ENCODE data around the gene DAPK3. TPM values are rescaled to one million over a fixed set of nuclear protein-coding genes. Genes with fewer than 3 reads are reported as not detected.
"Not testable (repeated sequence)": the region's sequence is repeated elsewhere in the genome, so short reads cannot be mapped to it uniquely, and the experiment has no call there.

Gene DAPK3
- total RNA-seq, 1 experiment from 2014 or later = 25.7 TPM

DNA sequence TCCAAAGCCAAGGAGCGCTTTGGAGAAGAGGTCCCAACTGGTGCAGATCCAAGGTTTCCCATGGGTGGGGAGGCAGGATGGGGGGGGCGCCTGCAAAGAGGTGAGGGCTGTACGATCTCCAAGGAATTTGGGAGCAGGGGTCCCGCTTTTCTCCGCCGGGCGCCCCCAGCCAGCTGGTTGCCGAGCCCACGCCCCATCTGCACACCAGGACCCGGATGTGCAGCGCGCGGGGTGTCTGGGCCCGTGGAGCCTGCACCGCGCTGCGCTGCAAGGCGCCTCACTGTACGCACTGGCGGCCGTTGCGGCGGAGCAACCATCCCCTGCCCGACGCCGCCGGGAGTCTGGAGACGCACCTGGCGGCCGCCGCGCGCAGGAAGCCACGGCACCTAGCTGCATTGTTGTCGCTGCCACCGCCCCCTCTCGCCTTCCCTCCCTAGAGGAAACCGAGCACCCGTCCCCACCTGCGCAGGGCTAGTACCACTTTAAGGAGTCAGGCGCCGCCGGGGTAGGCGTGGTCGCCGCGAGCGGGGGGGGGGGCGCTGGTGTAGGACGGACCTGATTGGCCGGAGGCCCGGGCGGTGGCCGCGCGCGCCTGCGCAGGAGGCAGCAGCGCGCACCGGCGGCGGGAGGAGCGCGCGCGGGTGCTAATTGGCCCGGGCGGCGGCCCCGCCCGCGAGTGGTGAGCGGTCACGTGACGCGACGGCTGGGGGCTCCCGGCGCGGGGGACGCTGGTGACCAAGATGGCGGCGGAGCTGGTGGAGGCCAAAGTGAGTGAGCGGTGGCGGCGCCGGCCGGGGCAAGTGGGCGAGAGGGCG is 36.3 kb upstream of the DAPK3 start, which contains the start of gene PIAS4:
Gene PIAS4, plus strand, starts transcription at position 716 of the 815 bp plus-strand sequence. Its CDS starts 25 bp downstream, at position 741.
- DNase-seq (ENCODE audit: extremely low read depth, low read depth) = peak; percentile 87

DNA sequence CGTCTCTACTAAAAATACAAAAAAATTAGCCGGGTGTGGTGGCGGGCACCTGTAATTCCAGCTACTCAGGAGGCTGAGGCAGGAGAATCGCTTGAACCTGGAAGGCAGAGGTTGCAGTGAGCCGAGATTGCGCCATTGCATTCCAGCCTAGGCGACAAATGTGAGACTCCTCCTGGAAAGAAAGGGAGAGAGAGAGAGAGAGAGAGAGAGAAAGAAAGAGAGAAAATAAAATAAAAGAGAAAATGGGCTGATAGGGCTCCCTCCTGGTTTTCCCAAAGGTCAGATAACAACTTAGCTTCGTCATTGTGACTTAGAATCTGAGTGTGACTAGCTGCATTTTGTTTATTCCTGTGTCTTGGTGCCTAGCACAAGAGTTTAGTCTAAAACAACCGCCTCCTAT is 34.5 kb upstream of the DAPK3 start:
- DNase-seq (ENCODE audit: extremely low read depth, low read depth) = not testable (repeated sequence)

DNA sequence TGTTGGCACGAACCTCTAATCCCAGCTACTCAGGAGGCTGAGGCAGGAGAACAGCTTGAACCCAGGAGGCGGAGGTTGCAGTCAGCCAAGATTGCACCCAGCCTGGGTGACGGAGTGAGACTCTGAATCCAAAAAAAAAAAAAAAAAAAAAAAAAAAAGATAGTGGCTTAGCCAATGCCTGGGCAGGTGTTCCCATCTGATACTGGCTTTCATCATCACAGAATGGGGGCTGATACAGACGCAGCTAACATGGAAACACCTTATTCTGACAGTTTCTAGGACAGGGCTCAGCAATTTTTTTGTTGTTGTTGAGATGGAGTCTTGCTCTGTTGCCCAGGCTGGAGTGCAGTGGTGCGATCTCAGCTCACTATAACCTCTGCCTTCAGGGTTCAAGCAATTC is 29.9 kb upstream of the DAPK3 start:
- DNase-seq (ENCODE audit: extremely low read depth, low read depth) = not testable (repeated sequence)

DNA sequence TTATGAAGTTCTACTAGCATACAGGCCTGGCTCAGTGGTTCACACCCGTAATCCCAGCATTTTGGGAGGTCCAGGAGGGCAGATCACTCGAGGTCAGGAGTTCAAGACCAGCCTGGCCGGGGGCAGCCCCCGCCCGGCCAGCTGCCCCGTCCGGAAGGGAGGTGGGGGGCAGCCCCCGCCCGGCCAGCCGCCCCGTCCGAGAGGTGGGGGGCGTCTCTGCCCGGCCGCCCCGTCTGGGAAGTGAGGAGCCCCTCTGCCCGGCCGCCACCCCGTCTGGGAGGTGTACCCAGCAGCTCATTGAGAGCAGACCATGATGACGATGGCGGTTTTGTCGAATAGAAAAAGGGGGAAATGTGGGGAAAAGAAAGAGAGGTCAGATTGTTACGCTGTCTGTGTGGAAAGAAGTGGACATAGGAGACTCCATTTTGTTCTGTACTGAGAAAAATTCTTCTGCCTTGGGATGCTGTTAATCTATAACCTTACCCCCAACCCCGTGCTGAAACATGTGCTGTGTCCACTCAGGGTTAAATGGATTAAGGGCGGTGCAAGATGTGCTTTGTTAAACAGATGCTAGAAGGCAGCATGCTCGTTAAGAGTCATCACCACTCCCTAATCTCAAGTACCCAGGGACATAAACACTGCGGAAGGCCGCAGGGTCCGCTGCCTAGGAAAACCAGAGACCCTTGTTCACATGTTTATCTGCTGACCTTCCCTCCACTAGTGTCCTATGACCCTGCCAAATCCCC is 27.9 kb upstream of the DAPK3 start:
- DNase-seq (ENCODE audit: extremely low read depth, low read depth) = not testable (repeated sequence)

DNA sequence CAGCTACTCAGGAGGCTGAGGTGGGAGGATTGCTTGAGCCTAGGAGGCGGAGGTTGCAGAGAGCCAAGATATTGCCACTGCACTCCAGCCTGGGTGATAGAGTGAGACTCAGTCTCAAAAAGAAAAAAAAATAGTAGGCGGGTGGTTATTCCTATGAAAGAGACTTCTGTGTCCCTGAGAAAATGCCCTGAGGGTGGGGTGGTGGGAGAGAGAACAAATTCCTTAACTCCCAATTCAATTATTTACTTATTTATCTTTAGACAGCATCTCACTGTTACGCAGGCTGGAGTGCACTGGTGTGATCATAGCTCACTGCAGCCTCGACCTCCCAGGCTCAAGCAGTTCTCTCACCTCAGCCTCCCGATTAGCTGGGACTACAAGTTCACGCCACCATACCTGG is 24.7 kb upstream of the DAPK3 start:
- no peak for DNase-seq (ENCODE audit: extremely low read depth, low read depth)

- DNase-seq (ENCODE audit: extremely low read depth, low read depth) = no peak
Measured at GRCh38 chr19:3990815-3991117, 19.9 kb upstream of the DAPK3 start.

- DNase-seq (ENCODE audit: extremely low read depth, low read depth) = peak; percentile 79
Measured at GRCh38 chr19:3987619-3988371, 16.9 kb upstream of the DAPK3 start.

- DNase-seq (ENCODE audit: extremely low read depth, low read depth) = peak; percentile 77
Measured at GRCh38 chr19:3986260-3987041, 15.6 kb upstream of the DAPK3 start.

DNA sequence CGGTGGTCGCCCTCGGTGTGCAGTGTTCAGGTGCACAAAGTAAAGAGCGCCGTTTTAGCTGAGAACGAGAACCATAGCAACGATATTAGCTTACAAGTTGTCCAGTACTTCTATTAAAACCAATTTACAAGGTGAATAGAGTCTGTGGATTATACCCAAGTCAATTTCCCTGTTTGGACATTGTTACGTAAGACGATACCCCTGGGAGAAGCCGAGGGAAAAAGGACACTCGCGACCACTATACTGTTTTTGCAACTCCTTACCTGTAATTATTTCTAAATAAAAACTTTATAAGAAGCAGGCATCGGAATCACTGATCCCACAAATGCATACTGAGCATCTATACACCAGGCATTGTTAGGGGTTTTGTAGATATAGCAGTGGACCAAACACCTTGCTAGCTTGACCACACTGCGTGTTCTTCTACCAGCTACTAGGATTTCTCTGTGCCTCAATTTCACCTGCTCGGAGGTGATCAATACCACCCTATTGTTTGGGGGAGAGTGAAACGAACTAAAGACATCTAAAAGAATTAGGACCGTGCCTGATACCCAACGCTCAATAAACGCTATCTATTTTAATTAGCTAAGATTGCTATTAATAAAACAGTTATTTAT is 14.9 kb upstream of the DAPK3 start:
- DNase-seq (ENCODE audit: extremely low read depth, low read depth) = no peak

DNA sequence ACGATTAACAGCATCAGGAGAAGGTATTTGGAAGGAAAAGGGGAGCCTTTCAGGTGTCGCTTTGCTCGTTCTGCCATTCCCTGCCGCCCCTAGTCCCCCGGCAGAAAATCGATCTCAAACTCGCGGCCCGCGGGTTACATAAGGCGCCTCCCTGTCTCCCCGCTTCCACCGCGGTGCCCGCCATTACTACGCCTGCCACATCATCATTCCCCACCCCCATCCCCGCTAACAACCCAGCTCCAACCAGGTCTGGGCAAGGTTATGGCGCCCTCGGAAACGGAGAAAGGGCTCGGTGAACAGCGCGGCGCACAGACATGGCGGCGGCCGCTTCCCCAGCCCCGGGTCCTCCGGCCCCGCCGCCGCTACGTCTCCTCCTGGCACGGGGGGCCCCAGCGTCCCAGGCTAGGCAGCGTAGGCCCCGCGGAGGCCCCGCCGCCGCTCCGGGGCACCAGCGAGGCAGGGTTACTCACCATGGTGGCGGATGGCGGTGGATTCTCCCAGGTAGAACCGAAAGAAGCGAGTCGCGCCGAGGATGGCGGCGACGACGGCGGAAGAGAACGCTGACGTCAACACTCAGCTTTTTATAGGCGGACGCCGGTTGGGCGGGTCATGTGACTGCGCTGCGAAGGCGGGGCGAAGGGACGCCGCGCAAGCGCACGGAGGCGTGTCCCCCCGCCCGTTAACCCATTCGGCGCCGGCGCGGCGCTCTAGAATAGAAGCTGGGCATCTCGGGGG is 14.2 kb upstream of the DAPK3 start, which contains the start of gene EEF2:
Gene EEF2, minus strand, starts transcription at position 556 of the 735 bp plus-strand sequence. Its CDS starts 83 bp downstream, at position 473.
- DNase-seq (ENCODE audit: extremely low read depth, low read depth) = peak; percentile 76

DNA sequence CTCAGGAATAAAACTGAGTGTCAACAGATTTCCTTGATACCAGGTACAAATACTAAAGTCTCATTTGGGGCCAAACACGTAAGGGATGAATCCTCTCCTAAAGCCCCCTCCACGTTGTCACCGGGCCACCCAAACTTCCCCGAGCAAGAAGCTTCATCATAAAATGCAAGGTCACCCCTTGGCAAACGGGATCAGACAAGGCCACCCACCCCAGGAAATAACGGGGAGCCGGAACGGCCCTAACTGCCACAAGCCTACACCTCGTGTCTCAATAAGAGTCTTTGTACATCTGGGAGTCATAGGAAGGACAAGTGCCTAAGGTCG is 13.6 kb upstream of the DAPK3 start:
- DNase-seq (ENCODE audit: extremely low read depth, low read depth) = no peak

DNA sequence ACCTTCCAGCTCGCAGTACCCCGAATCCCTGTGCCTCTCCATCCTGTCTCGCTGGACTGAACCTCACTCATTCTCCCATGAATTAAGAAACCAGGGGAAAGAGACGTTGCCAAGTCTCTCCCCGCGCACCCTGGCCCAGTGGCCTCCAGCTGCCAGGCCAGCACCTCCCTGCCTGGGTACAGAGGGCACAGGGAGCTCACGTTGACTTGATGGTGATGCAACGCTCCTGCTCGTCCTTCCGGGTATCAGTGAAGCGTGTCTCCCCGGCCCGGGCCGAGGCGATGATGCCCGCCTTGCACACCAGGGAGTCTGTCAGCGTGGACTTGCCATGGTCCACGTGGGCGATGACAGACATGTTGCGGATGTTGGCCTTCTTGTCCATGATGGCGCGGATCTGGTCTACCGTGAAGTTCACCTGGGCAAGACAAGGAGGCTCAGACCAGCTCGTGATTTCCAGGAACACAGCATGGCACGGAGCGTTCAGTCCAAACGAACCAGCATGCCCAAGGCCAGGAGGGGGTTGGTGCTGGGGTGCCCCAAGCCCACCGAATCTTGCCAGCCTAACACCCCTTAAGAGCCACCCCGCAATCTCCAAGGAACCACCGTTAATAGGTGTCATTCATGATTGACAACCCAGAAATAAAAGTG is 13.2 kb upstream of the DAPK3 start:
- no peak for DNase-seq (ENCODE audit: extremely low read depth, low read depth)

DNA sequence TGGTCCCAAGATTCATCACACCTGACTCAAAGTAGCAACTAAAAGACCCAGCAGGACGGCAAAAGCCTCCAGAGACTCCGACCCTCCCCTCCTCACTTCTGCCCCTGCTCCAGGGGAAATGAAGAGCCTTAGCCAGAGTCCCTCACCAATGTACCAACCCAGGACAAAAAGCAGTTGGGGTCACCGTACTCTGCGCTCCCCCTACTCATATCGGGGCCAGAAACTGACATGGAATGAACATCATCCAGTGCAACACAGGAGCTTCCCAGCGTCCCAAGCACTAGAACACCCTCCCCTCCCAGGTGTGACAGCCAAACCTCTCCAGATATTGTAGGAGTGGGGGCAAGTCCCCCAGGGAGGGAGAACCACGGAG is 12.6 kb upstream of the DAPK3 start:
- no peak for DNase-seq (ENCODE audit: extremely low read depth, low read depth)

DNA sequence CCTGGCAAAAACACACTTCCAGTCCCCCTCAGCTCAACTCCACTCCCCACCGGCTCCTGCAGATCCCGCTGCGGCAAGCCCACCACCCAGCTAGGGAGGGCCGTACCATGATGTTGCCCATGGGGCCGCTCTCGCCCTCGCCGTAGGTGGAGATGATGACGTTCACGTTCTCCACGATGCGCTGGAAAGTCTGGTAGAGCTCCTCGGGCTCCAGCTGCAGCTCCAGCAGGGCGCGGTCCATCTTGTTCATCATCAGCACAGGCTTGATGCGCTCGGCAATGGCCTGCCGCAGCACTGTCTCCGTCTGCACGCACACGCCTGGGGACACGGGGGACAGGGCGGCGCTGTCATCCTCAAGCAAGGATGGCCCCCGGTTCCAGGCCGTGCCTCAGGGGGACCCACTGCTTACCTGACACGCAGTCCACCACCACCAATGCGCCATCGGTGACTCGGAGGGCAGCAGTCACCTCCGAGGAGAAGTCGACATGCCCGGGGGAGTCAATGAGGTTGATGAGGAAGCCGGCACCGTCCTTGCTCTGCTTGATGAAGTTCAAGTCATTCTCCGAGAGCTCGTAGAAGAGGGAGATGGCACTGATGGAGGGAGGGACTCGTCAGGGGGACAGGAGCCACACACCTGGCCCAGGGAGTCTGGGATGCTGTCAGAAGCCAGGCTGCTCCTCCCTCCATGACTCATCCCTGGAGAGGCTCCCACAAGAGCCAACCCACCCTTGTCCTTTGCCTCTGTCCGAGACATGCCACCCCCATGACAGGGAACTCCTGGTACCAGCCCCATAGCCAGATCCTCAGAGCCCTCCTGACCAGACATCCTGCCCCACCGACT is 12.0 kb upstream of the DAPK3 start:
- no peak for DNase-seq (ENCODE audit: extremely low read depth, low read depth)

- no peak for DNase-seq (ENCODE audit: extremely low read depth, low read depth)
Measured at GRCh38 chr19:3981736-3982681, 11.1 kb upstream of the DAPK3 start.

- DNase-seq (ENCODE audit: extremely low read depth, low read depth) = no peak
Measured at GRCh38 chr19:3981373-3981735, 10.5 kb upstream of the DAPK3 start.
